Activated T-cell treated with anti-CD3 and anti-CD28 coated beads, Interleukin-2, amount 50 U/mL, for 24 hours (primary cell): ENCODE results near the gene NUP58.
"Not testable (repeated sequence)": the region's sequence is repeated elsewhere in the genome, so short reads cannot be mapped to it uniquely, and the experiment has no call there.

Source experiments
- DNase-seq: peaks from one replicate; pipeline ENCODE4 v3.0.0-alpha.2; 2020
- H3K27ac Mint-ChIP-seq: 2 replicates; pipeline ENCODE4 v1.8.0; 2020; ENCODE audit warnings: mild to moderate bottlenecking, mixed read lengths
- H3K27me3 Mint-ChIP-seq: 2 replicates; pipeline ENCODE4 v1.8.0; 2020; ENCODE audit warnings: mixed read lengths
- H3K36me3 Mint-ChIP-seq: 2 replicates; pipeline ENCODE4 v1.8.0; 2020; ENCODE audit warnings: low read depth, mixed read lengths
- H3K4me1 Mint-ChIP-seq: 2 replicates; pipeline ENCODE4 v1.8.0; 2020; ENCODE audit warnings: low read depth, mixed read lengths
- H3K4me3 Mint-ChIP-seq: 2 replicates; pipeline ENCODE4 v1.8.0; 2020; ENCODE audit warnings: mild to moderate bottlenecking, moderate library complexity, mixed read lengths
- H3K9me3 Mint-ChIP-seq: 2 replicates; pipeline ENCODE4 v1.8.0; 2020; ENCODE audit warnings: mixed read lengths

NUP58 gene

DNA sequence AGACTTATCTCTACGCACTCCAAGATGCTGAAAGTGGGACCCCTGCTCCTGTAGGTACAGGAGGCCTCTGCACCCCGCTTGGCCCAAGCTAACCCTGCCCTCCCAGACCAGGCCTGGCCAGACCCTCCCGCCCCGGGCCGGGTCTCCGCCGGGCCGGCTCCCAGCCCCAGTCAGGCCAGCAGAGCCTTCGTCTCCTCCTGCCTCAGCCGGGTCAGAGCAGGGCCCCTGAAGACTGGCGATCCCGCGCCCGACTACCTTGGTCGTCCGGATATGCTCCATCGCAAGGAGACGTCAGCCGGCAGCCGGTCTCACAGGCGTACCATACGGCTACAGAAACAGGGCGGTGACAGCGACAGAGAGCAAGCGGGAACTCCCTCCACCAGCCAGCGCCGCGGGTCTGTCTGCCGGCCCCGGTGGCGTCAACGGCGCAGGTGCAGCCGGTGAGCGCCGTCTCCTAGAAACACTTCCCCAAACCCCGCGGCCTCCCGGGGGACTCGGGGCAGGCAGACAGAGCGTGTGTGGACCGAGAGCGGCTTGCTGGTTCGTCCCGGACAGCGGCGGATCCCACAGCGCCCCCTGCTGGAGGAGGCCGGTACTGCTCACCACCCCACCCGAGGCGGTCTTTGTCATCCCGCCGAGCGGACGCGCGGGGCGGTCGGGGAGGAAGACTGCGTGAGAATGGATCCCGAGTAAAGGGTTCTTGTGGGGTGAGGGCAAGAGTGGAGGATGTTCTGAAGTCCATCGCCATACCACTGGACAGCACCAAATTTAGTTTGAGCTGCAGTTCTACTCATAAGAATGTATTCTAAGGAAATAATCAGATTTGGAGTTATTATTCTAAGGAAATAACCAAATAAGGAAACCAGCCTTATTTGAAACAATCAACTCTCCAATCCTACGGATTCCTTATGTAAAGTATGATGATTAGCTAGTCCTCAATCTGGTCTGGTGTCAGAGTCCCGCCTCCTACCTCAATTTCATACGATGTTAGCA is 14.2 kb upstream of the NUP58 start, which contains the start of gene MTMR6:
Gene MTMR6, minus strand, starts transcription at position 520 of the 993 bp plus-strand sequence. Its CDS starts 241 bp downstream, at position 279.
- peak within 1 kb of the TSS; percentile 87 for H3K4me3 Mint-ChIP-seq
- peak within 1 kb of the TSS; percentile 93 for H3K27ac Mint-ChIP-seq

DNA sequence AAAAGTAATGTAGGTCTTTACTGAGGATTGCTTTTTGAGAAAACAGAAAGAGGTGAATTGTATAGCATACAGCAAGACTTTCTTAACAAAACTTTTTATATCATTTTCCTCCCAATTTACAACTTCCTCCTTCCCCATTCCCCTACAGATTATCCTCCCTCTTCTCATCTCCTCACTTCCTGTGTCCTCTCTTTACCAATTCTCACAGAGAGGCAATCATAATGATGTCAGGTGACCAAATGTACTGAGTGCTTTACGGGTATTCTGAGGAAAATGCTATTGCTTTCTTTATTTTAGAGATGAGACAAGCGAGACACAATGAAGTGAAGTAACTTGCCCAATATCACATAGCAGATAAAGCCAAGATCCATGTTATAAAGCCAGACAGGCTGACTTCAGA is 12.5 kb upstream of the NUP58 start:
- Mint-ChIP-seq H3K27ac (no peak overlapping the region), H3K36me3 (peaks cover 16% of the 10 kb centered on the region), H3K9me3 (no peaks in the 10 kb centered on the region), H3K27me3 (peaks cover 9% of the 10 kb centered on the region), H3K4me3 (no peak overlapping the region), H3K4me1 (peaks cover 27% of the 10 kb centered on the region)
- no peak for DNase-seq

More for the DNA sequence above, 14.2 kb upstream of the NUP58 start, which contains the start of gene MTMR6:
- Mint-ChIP-seq H3K27me3 (peaks cover 9% of the 10 kb centered on the region), H3K36me3 (peaks cover 26% of the 10 kb centered on the region), H3K9me3 (no peaks in the 10 kb centered on the region), H3K4me1 (peaks cover 42% of the 10 kb centered on the region)
- DNase-seq = peak; percentile 99

DNA sequence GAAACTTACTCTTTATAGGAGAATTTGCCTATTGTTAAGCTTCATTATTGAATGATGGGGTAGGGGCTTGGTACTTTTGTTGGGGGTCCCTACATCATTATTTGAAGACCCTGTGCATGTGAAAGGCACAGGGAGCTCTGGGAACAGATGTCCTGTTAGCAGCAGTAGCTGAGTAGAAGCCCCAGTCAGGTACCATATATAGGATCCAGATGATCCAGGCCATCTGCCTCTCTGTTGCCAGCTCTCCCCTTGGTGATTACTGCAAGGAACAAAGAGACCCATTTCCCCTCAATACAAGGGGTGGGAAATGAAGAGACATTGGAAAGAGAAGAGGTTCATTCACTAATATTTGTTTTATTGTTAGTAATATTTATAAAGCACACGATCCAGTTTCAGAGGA is 9.7 kb upstream of the NUP58 start:
- H3K9me3 Mint-ChIP-seq = no peaks in the 10 kb centered on the region
- H3K36me3 Mint-ChIP-seq = peaks cover 6% of the 10 kb centered on the region
- no peak overlapping the region for H3K4me3 Mint-ChIP-seq
- no peak overlapping the region for H3K27ac Mint-ChIP-seq
- peaks cover 11% of the 10 kb centered on the region for H3K27me3 Mint-ChIP-seq
- H3K4me1 Mint-ChIP-seq = peaks cover 10% of the 10 kb centered on the region
- DNase-seq = no peak

DNA sequence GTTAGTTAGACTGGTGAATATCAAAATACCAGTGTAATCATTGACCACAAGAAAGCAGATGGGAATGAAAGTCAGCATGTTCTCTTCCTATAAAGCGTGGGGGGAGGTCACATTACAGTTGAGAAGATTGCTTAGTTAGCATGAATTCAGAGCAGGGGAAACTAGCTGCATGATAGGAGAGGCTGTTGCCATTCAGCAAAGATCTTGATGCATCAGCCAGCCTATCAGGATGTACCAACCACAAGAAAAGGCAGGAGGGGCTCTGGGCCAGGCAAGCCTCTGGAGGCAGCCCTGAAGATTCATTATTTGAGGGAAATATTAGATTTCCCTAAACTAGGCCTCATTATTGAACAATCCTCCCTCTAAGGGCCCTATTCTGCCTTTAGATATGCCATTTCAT is 9.1 kb upstream of the NUP58 start:
- DNase-seq = no peak
- Mint-ChIP-seq H3K4me3 (no peak overlapping the region), H3K4me1 (peaks cover 10% of the 10 kb centered on the region), H3K9me3 (no peaks in the 10 kb centered on the region), H3K36me3 (peaks cover under 1% of the 10 kb centered on the region), H3K27ac (no peak overlapping the region), H3K27me3 (peaks cover 13% of the 10 kb centered on the region)

DNA sequence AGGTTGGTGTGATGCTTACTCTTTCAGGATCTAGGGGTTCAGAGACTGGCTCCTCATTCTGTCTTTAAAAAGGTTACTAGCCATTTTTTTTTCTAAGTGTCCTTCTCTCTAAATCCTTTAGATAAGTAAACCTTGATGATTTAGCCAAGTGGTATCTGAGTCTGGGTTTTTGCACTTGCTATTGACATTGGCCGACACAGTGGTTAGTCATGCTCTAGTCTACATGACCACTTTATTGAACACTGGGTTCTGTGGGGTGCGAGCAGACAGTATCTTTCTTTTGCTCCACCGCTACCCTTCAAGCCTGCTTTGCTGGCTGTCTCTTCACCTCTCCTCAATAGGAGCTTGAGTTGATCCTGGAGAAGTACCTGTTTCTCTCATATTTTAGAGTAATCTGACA is 6.2 kb upstream of the NUP58 start:
- Mint-ChIP-seq H3K27ac (no peak overlapping the region), H3K36me3 (no peaks in the 10 kb centered on the region), H3K27me3 (peaks cover 8% of the 10 kb centered on the region)

DNA sequence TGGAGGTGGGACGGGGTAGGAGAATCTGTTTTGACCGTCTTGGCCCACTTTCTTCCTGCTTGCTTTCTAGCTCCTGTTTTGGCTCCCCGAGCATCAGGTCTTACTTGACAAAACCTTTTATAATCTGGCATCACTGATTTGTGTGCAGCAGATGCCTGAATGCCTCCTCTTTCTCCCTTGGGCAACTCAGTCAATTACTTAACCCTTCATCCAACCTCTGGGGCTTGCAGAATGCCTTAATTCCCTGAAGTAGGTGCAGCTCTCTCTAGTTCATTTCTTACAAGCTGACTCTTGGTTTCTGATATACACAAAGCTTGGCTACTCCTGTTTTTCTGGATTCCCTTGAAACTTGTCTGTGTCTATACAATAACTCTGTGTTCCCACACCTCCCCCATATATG is 5.7 kb upstream of the NUP58 start:
- no peak for DNase-seq
- Mint-ChIP-seq H3K27me3 (peaks cover 8% of the 10 kb centered on the region), H3K27ac (no peak overlapping the region), H3K36me3 (no peaks in the 10 kb centered on the region), H3K9me3 (no peaks in the 10 kb centered on the region), H3K4me1 (peaks cover 10% of the 10 kb centered on the region), H3K4me3 (no peak overlapping the region)

More for the DNA sequence above, 6.2 kb upstream of the NUP58 start:
- DNase-seq = no peak
- no peaks in the 10 kb centered on the region for H3K9me3 Mint-ChIP-seq
- H3K4me3 Mint-ChIP-seq = no peak overlapping the region
- H3K4me1 Mint-ChIP-seq = peaks cover 6% of the 10 kb centered on the region

DNA sequence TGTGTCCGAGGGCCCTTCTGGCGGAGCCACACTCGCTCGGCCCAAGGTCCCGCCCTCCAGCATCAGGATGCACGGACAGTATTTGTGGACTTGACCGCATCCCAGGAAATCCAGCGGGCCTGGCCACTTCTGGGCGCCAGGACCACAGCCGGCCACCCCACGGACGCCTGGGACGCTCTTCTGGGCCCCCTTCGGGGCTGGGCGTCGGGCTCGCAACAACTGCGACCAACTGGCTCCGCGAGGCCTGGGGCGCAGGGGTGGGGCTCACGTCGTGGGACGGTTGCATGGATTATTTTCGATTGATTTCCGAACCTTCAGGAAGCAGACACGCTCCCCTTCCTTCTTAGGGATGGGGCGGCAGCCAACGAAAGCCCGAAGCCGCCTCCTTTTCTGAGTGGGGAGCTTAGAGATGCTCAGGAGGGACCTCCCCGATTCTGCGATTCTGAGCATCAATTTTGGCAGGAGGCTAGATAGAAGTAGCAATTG is 521 bp upstream of the NUP58 start:
- Mint-ChIP-seq H3K36me3 (peaks cover 42% of the 10 kb centered on the region), H3K27ac (peak overlapping the region; percentile 97), H3K4me3 (peak overlapping the region; percentile 94), H3K9me3 (no peaks in the 10 kb centered on the region), H3K27me3 (peaks cover 8% of the 10 kb centered on the region), H3K4me1 (peaks cover 39% of the 10 kb centered on the region)
- DNase-seq = peak; percentile 66

DNA sequence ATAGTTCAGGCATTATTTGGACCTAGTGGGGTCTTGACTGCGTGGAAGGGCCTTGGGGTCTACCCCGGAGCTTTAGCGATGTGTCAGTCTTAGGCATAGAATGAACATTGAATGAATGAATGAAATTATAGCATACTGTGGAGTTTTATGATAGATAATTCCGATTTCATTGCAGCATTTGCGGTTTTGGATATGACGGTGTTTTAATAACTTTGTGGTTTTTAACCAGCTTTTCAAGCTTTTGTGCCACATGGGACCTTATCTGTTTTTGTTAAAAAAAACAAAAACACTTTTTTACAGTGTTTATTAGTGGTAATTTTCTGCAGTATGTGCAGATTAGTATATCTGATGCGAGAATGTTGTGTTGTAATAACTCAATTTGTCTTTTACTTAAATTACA is 696 bp downstream of the NUP58 start:
- Mint-ChIP-seq H3K27ac (peak overlapping the region; percentile 97), H3K9me3 (no peaks in the 10 kb centered on the region), H3K27me3 (peaks cover 4% of the 10 kb centered on the region), H3K4me3 (peak overlapping the region; percentile 94), H3K4me1 (peaks cover 47% of the 10 kb centered on the region), H3K36me3 (peaks cover 53% of the 10 kb centered on the region)
- no peak for DNase-seq

DNA sequence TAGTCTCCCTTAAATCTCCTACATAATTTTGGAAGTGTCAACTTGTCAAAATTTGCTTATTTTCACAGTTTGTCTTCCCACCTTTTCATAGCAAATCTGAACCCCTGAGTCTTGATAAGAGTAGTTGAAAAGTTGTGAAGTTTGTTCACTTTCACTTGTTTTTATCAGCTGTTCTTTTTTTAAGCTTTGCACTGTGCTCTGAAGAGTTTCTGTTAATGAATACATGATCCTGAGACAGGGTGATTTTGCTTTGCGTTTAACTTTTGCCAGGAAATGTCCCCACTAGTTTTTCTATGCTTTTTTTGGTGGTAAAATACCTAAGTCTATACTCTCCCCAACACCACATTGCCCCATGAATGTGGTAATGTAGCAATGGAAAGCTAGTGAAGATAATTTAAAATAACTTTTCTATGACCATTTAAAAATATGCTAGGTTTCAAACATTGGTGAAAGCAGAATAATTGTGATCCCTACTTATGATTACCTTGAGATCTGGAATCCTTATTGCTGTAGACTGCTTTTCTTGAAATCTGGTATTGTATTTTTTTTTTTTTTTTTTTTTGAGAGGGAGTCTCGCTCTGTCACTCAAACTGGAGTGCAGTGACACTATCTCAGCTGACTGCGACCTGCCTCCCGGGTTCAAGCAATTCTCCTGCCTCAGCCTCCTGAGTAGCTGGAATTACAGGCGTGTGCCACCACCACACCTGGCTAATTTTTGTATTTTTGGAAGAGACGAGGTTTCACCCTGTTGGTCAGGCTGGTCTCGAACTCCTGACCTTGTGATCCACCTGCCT is 5.4 kb downstream of the NUP58 start:
- no peaks in the 10 kb centered on the region for H3K27me3 Mint-ChIP-seq
- H3K27ac Mint-ChIP-seq = peak overlapping the region; percentile 18
- peaks cover 41% of the 10 kb centered on the region for H3K4me1 Mint-ChIP-seq
- H3K36me3 Mint-ChIP-seq = peaks cover 94% of the 10 kb centered on the region
- no peak for DNase-seq
- H3K9me3 Mint-ChIP-seq = no peaks in the 10 kb centered on the region
- H3K4me3 Mint-ChIP-seq = no peak overlapping the region

DNA sequence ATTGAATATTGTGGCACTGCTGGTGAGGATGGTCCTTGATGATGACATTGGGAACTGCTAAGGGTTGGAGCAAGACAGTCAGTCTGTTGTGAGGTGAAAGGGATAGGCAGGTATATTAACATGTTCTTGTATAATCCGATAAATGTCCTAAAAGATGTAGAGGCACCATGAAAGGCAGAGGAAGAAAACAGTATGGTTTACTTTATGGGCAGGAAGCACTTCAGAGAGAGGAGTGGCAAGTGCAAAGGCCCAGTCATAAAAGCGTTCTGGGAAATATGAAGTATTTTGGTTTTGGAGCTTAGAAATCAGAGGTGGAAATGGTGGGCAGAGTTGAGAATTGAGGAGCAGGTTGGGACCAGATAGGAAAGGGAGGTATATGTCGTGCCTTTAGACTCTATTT is 9.5 kb downstream of the NUP58 start:
- Mint-ChIP-seq H3K27me3 (no peaks in the 10 kb centered on the region), H3K4me1 (peaks cover 15% of the 10 kb centered on the region), H3K9me3 (no peaks in the 10 kb centered on the region), H3K4me3 (no peak overlapping the region), H3K27ac (no peak overlapping the region), H3K36me3 (peaks cover 93% of the 10 kb centered on the region)
- no peak for DNase-seq

DNA sequence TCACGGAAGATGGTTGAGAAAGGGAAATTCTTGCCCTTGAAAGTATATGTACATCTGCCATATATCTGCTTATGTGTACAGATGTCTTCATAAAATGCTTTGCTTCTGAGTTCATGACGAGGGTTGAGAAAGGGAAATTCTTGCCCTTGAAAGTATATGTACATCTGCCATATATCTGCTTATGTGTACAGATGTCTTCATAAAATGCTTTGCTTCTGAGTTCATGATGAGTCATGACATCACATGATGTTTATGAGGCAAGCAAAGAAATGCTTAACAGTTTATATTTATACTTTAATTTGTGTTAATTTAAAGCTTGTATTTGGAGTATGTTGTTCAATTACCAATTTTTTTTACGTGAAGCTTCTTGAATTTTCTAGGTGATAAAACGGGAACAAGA is 17.5 kb downstream of the NUP58 start:
- H3K36me3 Mint-ChIP-seq = peaks cover 87% of the 10 kb centered on the region
- not testable (repeated sequence) for H3K9me3 Mint-ChIP-seq, H3K27ac Mint-ChIP-seq, H3K27me3 Mint-ChIP-seq, H3K4me3 Mint-ChIP-seq, DNase-seq, H3K4me1 Mint-ChIP-seq

DNA sequence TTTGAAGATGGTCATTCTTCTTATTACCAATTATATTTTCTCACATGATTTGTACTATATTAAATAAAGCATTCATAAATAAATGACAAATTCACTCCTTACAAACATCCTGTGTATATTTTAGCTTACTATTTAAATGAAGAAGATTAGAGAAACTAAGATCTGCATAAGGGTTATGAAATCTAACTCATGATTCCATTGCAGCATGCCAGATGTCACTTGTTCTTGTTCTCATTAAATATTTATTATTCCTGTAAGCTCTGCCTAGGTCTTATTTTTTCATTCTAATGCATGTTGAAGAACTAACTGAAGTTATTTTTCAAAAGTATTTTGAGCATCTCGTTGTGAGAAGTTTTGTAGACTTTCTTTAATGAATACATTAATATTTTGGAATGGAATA is 18.3 kb downstream of the NUP58 start:
- no peak overlapping the region for H3K4me3 Mint-ChIP-seq
- DNase-seq = no peak
- peaks cover 9% of the 10 kb centered on the region for H3K4me1 Mint-ChIP-seq
- no peak overlapping the region for H3K27ac Mint-ChIP-seq
- no peaks in the 10 kb centered on the region for H3K27me3 Mint-ChIP-seq
- H3K36me3 Mint-ChIP-seq = peaks cover 87% of the 10 kb centered on the region
- no peaks in the 10 kb centered on the region for H3K9me3 Mint-ChIP-seq

DNA sequence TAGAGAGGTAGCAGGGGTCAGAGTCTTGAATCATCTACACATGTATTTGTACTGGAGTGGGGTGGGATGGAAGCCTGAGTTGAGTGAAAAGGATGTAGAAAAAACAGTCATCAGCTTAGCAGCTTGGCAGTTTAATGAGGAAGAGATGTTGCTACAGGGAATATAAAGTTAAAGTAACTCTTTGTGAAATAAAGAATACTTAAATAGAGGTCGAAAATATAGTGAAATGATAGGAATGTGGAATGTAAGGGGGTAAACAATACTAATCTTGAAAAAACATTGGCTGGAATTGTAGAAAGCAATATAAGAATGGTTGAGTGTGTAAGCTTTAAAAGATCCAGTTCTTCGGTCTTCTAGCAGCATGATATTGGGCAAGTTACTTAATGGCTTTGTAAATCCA is 22.7 kb downstream of the NUP58 start:
- H3K27ac Mint-ChIP-seq = peak overlapping the region; percentile 8
- peaks cover 85% of the 10 kb centered on the region for H3K36me3 Mint-ChIP-seq
- no peak overlapping the region for H3K4me3 Mint-ChIP-seq
- no peaks in the 10 kb centered on the region for H3K4me1 Mint-ChIP-seq
- no peaks in the 10 kb centered on the region for H3K27me3 Mint-ChIP-seq
- no peaks in the 10 kb centered on the region for H3K9me3 Mint-ChIP-seq
- no peak for DNase-seq

DNA sequence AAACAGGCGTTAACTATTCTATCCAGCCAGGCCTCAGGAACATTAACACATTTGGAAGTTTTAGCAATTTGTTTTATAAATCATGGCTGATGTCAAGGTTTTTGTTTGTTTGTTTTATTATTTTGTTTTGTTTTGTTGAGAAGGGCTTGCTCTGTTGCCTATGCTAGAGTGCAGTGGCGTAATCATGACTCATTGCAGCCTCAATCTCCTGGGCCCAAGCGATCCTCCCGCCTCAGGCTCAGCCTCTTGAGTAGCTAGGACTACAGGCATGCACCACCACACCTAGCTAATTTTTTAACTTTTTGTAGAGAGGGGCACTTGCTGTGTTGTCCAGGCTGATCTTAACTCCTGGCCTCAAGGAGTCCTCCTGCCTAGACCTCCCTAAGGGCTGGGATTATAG is 28.3 kb downstream of the NUP58 start:
- no peaks in the 10 kb centered on the region for H3K9me3 Mint-ChIP-seq
- peaks cover 92% of the 10 kb centered on the region for H3K36me3 Mint-ChIP-seq
- H3K27me3 Mint-ChIP-seq = no peaks in the 10 kb centered on the region
- peak overlapping the region; percentile 59 for H3K27ac Mint-ChIP-seq
- DNase-seq = no peak
- H3K4me1 Mint-ChIP-seq = peaks cover 13% of the 10 kb centered on the region
- H3K4me3 Mint-ChIP-seq = no peak overlapping the region
